ENCODE data around the gene SETD7.

Gene SETD7

GRCh38 chr4:139552517-139553307, 3.3 kb downstream of the SETD7 start:
- in situ Hi-C loops (cut with MboI; ENCODE audit: low sequenced_read_pairs) = no loop called here

GRCh38 chr4:139550724-139551429, 5.1 kb downstream of the SETD7 start:
- in situ Hi-C loops (cut with MboI; ENCODE audit: low sequenced_read_pairs) = no loop called here

GRCh38 chr4:139547979-139548378, 8.0 kb downstream of the SETD7 start:
- in situ Hi-C loops (cut with MboI; ENCODE audit: low sequenced_read_pairs) = no loop called here

- in situ Hi-C loops (cut with MboI; ENCODE audit: low sequenced_read_pairs) = no loop called here
Observed at GRCh38 chr4:139540632-139541031, 15.4 kb downstream of the SETD7 start.

GRCh38 chr4:139540161-139540560, 15.9 kb downstream of the SETD7 start:
- in situ Hi-C loops (cut with MboI; ENCODE audit: low sequenced_read_pairs) = no loop called here

GRCh38 chr4:139537292-139537691, 18.7 kb downstream of the SETD7 start:
- in situ Hi-C loops (cut with MboI; ENCODE audit: low sequenced_read_pairs) = no loop called here

- in situ Hi-C loops (cut with MboI; ENCODE audit: low sequenced_read_pairs) = no loop called here
Observed at GRCh38 chr4:139535871-139536234, 20.2 kb downstream of the SETD7 start.

GRCh38 chr4:139535228-139535870, 20.7 kb downstream of the SETD7 start:
- in situ Hi-C loops (cut with MboI; ENCODE audit: low sequenced_read_pairs) = no loop called here

- in situ Hi-C loops (cut with MboI; ENCODE audit: low sequenced_read_pairs) = no loop called here
Observed at GRCh38 chr4:139534287-139534950, 21.6 kb downstream of the SETD7 start.

- in situ Hi-C loops (cut with MboI; ENCODE audit: low sequenced_read_pairs) = no loop called here
Observed at GRCh38 chr4:139533511-139533910, 22.5 kb downstream of the SETD7 start.

- in situ Hi-C loops (cut with MboI; ENCODE audit: low sequenced_read_pairs) = no loop called here
Observed at GRCh38 chr4:139532947-139533346, 23.1 kb downstream of the SETD7 start.

- in situ Hi-C loops (cut with MboI; ENCODE audit: low sequenced_read_pairs) = no loop called here
Observed at GRCh38 chr4:139530833-139531427, 25.1 kb downstream of the SETD7 start.

GRCh38 chr4:139528377-139529005, 27.5 kb downstream of the SETD7 start:
- in situ Hi-C loops (cut with MboI; ENCODE audit: low sequenced_read_pairs) = no loop called here

- in situ Hi-C loops (cut with MboI; ENCODE audit: low sequenced_read_pairs) = no loop called here
Observed at GRCh38 chr4:139526928-139527327, 29.1 kb downstream of the SETD7 start.

GRCh38 chr4:139525414-139525813, 30.6 kb downstream of the SETD7 start:
- in situ Hi-C loops (cut with MboI; ENCODE audit: low sequenced_read_pairs) = no loop called here

GRCh38 chr4:139524062-139524631, 31.9 kb downstream of the SETD7 start:
- in situ Hi-C loops (cut with MboI; ENCODE audit: low sequenced_read_pairs) = no loop called here

GRCh38 chr4:139523076-139523475, 32.9 kb downstream of the SETD7 start:
- in situ Hi-C loops (cut with MboI; ENCODE audit: low sequenced_read_pairs) = no loop called here

- in situ Hi-C loops (cut with MboI; ENCODE audit: low sequenced_read_pairs) = no loop called here
Observed at GRCh38 chr4:139522457-139522856, 33.6 kb downstream of the SETD7 start.

- in situ Hi-C loops (cut with MboI; ENCODE audit: low sequenced_read_pairs) = no loop called here
Observed at GRCh38 chr4:139521754-139522401, 34.1 kb downstream of the SETD7 start.

GRCh38 chr4:139515531-139515958, 40.5 kb downstream of the SETD7 start:
- in situ Hi-C loops (cut with MboI; ENCODE audit: low sequenced_read_pairs) = no loop called here

Measured in HL-60/S4 treated with retinoic acid at 250 ng/mL for 4 days and 3 days (cell line).